ACC112 (cell line): ENCODE results near the gene PALLD.
A peak's percentile ranks its signal among the peaks of the same experiment; 100 is the strongest.

Experiments used
- H2AFZ ChIP-seq: fragments of 200-600 bp; sonication (generic); one replicate; pipeline ENCODE4 v1.6.0; 2017; ENCODE audit warnings: antibody characterized with exemption, low read length; ENCODE audit not compliant: unreplicated experiment
- H3K27ac ChIP-seq: fragments of 200-600 bp; sonication (generic); 2 replicates; pipeline ENCODE4 v1.5.1; 2014; ENCODE audit warnings: low read depth, mild to moderate bottlenecking, antibody characterized with exemption, low read length, moderate library complexity
- H3K27me3 ChIP-seq: fragments of 200-600 bp; sonication (generic); 2 replicates; pipeline ENCODE4 v1.6.1; 2014; ENCODE audit warnings: mild to moderate bottlenecking, antibody characterized with exemption, low read length, moderate library complexity, mixed read lengths; ENCODE audit not compliant: insufficient read depth
- H3K36me3 ChIP-seq: fragments of 200-600 bp; sonication (generic); 2 replicates; pipeline ENCODE4 v1.6.1; 2016; ENCODE audit warnings: mild to moderate bottlenecking, antibody characterized with exemption, low read length, moderate library complexity, mixed read lengths; ENCODE audit not compliant: insufficient read depth
- H3K4me1 ChIP-seq: fragments of 200-600 bp; sonication (generic); one replicate; pipeline ENCODE4 v1.6.1; 2016; ENCODE audit warnings: low read length, mixed read lengths; ENCODE audit not compliant: insufficient read depth, unreplicated experiment, control insufficient read depth
- H3K4me3 ChIP-seq: fragments of 200-600 bp; sonication (generic); 2 replicates; pipeline ENCODE4 v1.5.1; 2014; ENCODE audit warnings: mild to moderate bottlenecking, low read depth, low read length
- H3K79me2 ChIP-seq: fragments of 200-600 bp; sonication (generic); one replicate; pipeline ENCODE4 v1.6.0; 2016; ENCODE audit warnings: low read length; ENCODE audit not compliant: control insufficient read depth, unreplicated experiment, insufficient read depth

PALLD gene

GRCh38 chr4:168870004-168870403, 373.2 kb downstream of the PALLD start:
- H3K36me3 ChIP-seq: 0 out of 2 replicates have a peak, but pooled peaks cover 4% of the 10 kb centered on the region
- peaks cover 30% of the 10 kb centered on the region for H3K4me1 ChIP-seq
- no peak overlapping the region for H2AFZ ChIP-seq
- H3K27me3 ChIP-seq: no peaks in the 10 kb centered on the region
- no peak overlapping the region for H3K4me3 ChIP-seq
- no peak overlapping the region for H3K27ac ChIP-seq
- H3K79me2 ChIP-seq: peaks cover 32% of the 10 kb centered on the region

DNA sequence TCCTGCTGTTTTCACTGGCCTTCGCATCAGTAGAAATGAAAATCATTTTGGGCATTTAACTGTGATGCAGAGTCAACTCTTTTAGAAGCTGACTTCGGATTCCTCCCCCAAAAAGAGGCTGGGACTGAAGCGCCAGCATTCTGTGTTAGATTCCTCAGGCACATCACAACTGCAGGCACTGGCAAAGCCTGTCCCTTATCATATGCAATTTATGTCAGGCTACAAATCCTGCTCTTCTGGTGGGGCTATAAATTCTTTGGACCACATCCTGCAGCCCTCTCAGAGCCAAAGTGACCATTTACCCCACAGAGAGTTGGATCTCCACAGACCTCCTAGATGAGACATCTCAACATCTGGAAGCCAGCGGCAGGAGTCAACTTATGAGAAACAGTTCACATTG, 374.8 kb downstream of the PALLD start:
- no peak overlapping the region for H3K4me3 ChIP-seq
- peaks cover 28% of the 10 kb centered on the region for H3K79me2 ChIP-seq
- no peak overlapping the region for H2AFZ ChIP-seq
- peaks cover 27% of the 10 kb centered on the region for H3K4me1 ChIP-seq
- 0 out of 2 replicates have a peak, but pooled peaks cover 4% of the 10 kb centered on the region for H3K36me3 ChIP-seq
- H3K27me3 ChIP-seq: no peaks in the 10 kb centered on the region
- H3K27ac ChIP-seq: no peak overlapping the region

- Histone ChIP-seq H3K27ac (no peak overlapping the region), H3K4me3 (no peak overlapping the region), H3K27me3 (no peaks in the 10 kb centered on the region), H3K36me3 (0 out of 2 replicates have a peak, but pooled peaks cover 4% of the 10 kb centered on the region), H2AFZ (no peak overlapping the region), H3K4me1 (peaks cover 25% of the 10 kb centered on the region), H3K79me2 (peaks cover 32% of the 10 kb centered on the region)
Observed at GRCh38 chr4:168874083-168874482, 377.2 kb downstream of the PALLD start.

- no peak overlapping the region for H3K27ac ChIP-seq
Observed at GRCh38 chr4:168876106-168876505, 379.3 kb downstream of the PALLD start.

GRCh38 chr4:168877511-168878491, 380.9 kb downstream of the PALLD start:
- Histone ChIP-seq H3K79me2 (peaks cover 49% of the 10 kb centered on the region), H3K4me3 (peak overlapping the region; percentile 77), H3K27ac (peak overlapping the region; percentile 61)

More at GRCh38 chr4:168876106-168876505, 379.3 kb downstream of the PALLD start:
- Histone ChIP-seq H3K4me3 (no peak overlapping the region), H2AFZ (no peak overlapping the region), H3K27me3 (no peaks in the 10 kb centered on the region), H3K36me3 (peaks cover 8% of the 10 kb centered on the region; the same call in 1 of the 2 replicates), H3K79me2 (peaks cover 40% of the 10 kb centered on the region), H3K4me1 (peaks cover 43% of the 10 kb centered on the region)

DNA sequence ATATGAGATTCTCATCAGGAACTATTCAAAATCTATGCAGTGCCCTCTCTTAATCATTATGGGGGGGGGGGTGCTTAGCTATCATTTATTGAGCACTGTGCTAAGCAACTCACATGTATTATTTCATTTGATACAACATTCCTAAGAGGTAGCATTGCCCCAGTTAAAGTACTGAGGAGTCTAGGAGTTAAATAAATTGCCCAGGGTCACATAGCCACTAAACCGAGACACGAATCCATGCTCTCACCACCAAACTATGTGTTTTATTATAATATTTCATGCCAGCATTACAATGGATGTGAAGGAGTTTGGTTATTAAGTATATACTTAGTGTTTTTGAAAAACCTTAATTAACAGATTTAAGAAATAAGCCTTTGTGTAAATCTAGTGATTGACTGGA, 381.8 kb downstream of the PALLD start:
- H3K36me3 ChIP-seq: peaks cover 14% of the 10 kb centered on the region
- H3K79me2 ChIP-seq: peaks cover 49% of the 10 kb centered on the region

More at GRCh38 chr4:168877511-168878491, 380.9 kb downstream of the PALLD start:
- H2AFZ ChIP-seq: peak overlapping the region; percentile 61
- peaks cover 14% of the 10 kb centered on the region for H3K36me3 ChIP-seq
- H3K4me1 ChIP-seq: peaks cover 58% of the 10 kb centered on the region
- no peaks in the 10 kb centered on the region for H3K27me3 ChIP-seq

DNA sequence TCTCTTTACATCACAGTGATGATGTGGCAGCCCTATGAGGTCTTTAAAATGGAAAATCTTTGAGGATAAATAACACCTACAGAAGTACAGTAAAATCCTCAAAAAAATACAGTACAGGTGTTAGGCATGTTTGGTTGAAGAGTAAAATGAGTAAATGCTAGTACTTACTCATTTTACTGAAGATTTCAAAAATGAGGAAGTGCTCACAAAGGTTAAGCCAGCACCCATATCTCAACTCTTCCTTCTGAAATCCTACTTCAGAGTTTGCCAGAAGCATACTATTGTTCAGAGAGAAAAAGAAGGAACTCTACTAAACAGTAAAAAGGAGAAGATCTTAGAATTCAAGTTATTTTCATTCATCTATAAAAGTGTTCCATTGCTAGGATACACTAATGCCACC, 382.3 kb downstream of the PALLD start:
- Histone ChIP-seq H3K4me3 (peak overlapping the region; percentile 77), H3K4me1 (peaks cover 70% of the 10 kb centered on the region), H3K27me3 (no peaks in the 10 kb centered on the region)

More for the DNA sequence above, 381.8 kb downstream of the PALLD start:
- H3K4me3 ChIP-seq: peak overlapping the region; percentile 77
- H2AFZ ChIP-seq: peak overlapping the region; percentile 31
- peak overlapping the region; percentile 61 for H3K27ac ChIP-seq
- H3K4me1 ChIP-seq: peaks cover 65% of the 10 kb centered on the region
- no peaks in the 10 kb centered on the region for H3K27me3 ChIP-seq

DNA sequence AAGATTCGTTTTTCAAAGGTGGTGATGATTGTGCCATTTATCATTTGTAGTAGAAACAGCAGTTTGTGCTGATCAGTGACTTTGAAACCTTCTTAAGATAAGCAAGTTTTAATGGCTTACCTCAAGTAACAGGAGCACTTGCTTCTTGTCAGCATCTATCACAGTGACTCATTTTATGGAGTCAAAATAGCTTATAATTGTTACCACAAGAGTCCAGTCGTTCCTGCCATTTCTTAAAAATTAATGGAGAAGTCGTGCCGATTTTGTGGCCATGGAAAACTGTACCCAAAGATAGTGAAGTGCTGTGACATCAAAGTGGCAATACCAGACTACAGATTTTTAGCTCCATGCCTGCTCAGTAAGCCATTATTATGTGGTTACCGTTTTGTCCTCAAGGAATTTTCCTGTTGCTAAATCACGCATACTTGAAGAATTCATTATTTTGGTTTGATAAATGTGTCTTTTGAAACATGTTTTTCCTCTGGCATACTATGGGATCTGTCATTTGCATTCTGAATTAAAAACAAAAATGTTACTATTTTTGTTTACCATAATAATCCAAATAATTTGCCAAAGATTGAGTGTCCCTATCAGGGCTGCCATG, 383.3 kb downstream of the PALLD start:
- Histone ChIP-seq H3K4me3 (peak overlapping the region; percentile 77), H2AFZ (peak overlapping the region; percentile 13), H3K27me3 (no peaks in the 10 kb centered on the region), H3K79me2 (peaks cover 62% of the 10 kb centered on the region), H3K36me3 (peaks cover 16% of the 10 kb centered on the region), H3K4me1 (peaks cover 80% of the 10 kb centered on the region), H3K27ac (peak overlapping the region; percentile 61)

More for the DNA sequence above, 382.3 kb downstream of the PALLD start:
- Histone ChIP-seq H2AFZ (no peak overlapping the region), H3K36me3 (peaks cover 14% of the 10 kb centered on the region), H3K79me2 (peaks cover 52% of the 10 kb centered on the region), H3K27ac (peak overlapping the region; percentile 61)

DNA sequence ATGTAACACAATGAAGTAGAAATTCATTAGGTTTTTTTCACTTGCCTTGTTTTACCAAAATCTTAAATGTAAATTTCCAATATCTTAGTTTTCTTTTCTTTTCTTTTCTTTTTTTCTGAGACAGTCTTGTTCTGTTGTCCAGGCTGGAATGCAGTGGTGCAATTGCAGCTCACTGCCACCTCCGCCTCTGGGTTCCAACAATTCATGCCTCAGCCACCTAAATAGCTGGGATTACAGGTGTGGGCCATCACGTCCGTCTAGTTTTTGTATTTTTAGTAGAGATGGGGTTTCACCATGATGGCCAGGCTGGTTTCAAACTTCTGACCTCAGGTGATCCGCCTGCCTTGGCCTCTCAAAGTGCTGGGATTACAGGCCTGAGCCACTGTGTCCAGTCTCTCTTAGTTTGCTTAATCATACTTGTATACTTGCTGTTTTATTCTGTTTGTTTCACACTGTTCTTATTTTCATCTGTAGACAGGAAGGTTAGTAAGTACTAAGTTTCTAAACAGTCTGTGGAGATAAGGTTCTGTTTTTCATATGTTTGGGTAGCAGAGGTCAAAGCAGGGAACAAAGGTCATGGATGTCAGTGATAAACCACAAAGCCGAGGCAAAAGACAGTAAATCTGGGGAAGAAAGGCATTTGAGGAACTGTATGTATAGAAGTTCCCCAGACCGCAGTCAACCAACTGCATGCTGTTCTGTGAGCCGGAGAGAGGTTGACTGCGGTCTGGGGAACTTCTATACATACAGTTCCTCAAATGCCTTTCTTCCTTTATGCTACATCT, 384.2 kb downstream of the PALLD start:
- peaks cover 87% of the 10 kb centered on the region for H3K4me1 ChIP-seq
- H3K4me3 ChIP-seq: peak overlapping the region; percentile 77; the same call in 1 of the 2 replicates

More for the DNA sequence above, 384.2 kb downstream of the PALLD start:
- Histone ChIP-seq H3K36me3 (peaks cover 17% of the 10 kb centered on the region), H3K27me3 (no peaks in the 10 kb centered on the region), H2AFZ (no peak overlapping the region), H3K27ac (peak overlapping the region; percentile 85), H3K79me2 (peaks cover 67% of the 10 kb centered on the region)
